Measurements from ENCODE around the gene KIF1B.

Gene KIF1B

GRCh38 chr1:10429868-10430215 is 219.5 kb downstream of the KIF1B start:
- H3F3A ChIP-seq (ENCODE audit: insufficient read depth, low read length), result no peaks in the 10 kb centered on the region
- H3K79me2 ChIP-seq (ENCODE audit: insufficient read depth, low read length), result no peaks in the 10 kb centered on the region
- no peak overlapping the region for H2AFZ ChIP-seq (ENCODE audit: low read length)
- H3K4me2 ChIP-seq (ENCODE audit: low read length), result peak overlapping the region; percentile 100
- TF ChIP-seq CTCF (IDR thresholded peaks at IDR 0.05; ENCODE audit: low read length), result no peak
- TF ChIP-seq EZH2 (IDR thresholded peaks at IDR 0.05; ENCODE audit: borderline replicate concordance, low read length), result no peak
- H3K27me3 ChIP-seq (ENCODE audit: insufficient read depth, low read length), result no peaks in the 10 kb centered on the region
- H3K36me3 ChIP-seq (ENCODE audit: insufficient read depth, low read length), result no peaks in the 10 kb centered on the region
- no peaks in the 10 kb centered on the region for H3K9me2 ChIP-seq (ENCODE audit: low read depth, low read length)
- H3K9me3 ChIP-seq (ENCODE audit: low read length), result no peaks in the 10 kb centered on the region
- peak overlapping the region; percentile 97 for H3K4me3 ChIP-seq (ENCODE audit: low read depth, low read length, poor library complexity, severe bottlenecking)
- H3K9ac ChIP-seq (ENCODE audit: low read length), result peak overlapping the region; percentile 96
- H3K4me1 ChIP-seq (ENCODE audit: insufficient read depth, low read length, severe bottlenecking), result peaks cover 22% of the 10 kb centered on the region
- H3K27ac ChIP-seq (ENCODE audit: low read depth, low read length, poor library complexity, severe bottlenecking), result no peak overlapping the region
- no peaks in the 10 kb centered on the region for H4K20me1 ChIP-seq (ENCODE audit: insufficient read depth, low read length)

- H3K4me2 ChIP-seq (ENCODE audit: low read length), result peak within 1 kb of the TSS; percentile 100
- peaks cover 22% of the 10 kb centered on the region for H3K4me1 ChIP-seq (ENCODE audit: insufficient read depth, low read length, severe bottlenecking)
- peak within 1 kb of the TSS; percentile 96 for H3K9ac ChIP-seq (ENCODE audit: low read length)
- peak within 1 kb of the TSS; percentile 96 for H2AFZ ChIP-seq (ENCODE audit: low read length)
- no peak for TF ChIP-seq EZH2 (IDR thresholded peaks at IDR 0.05; ENCODE audit: borderline replicate concordance, low read length)
- TF ChIP-seq CTCF (IDR thresholded peaks at IDR 0.05; ENCODE audit: low read length), result peak; percentile 91
- no peaks in the 10 kb centered on the region for H3K9me2 ChIP-seq (ENCODE audit: low read depth, low read length)
- H3K4me3 ChIP-seq (ENCODE audit: low read depth, low read length, poor library complexity, severe bottlenecking), result peak within 1 kb of the TSS; percentile 97
- peak within 1 kb of the TSS; percentile 35 for H3K27ac ChIP-seq (ENCODE audit: low read depth, low read length, poor library complexity, severe bottlenecking)
- no peaks in the 10 kb centered on the region for H4K20me1 ChIP-seq (ENCODE audit: insufficient read depth, low read length)
- no peaks in the 10 kb centered on the region for H3F3A ChIP-seq (ENCODE audit: insufficient read depth, low read length)
- no peaks in the 10 kb centered on the region for H3K9me3 ChIP-seq (ENCODE audit: low read length)
- H3K79me2 ChIP-seq (ENCODE audit: insufficient read depth, low read length), result no peaks in the 10 kb centered on the region
- 0 out of 2 replicates have a peak, but pooled peaks cover 4% of the 10 kb centered on the region for H3K36me3 ChIP-seq (ENCODE audit: insufficient read depth, low read length)
- H3K27me3 ChIP-seq (ENCODE audit: insufficient read depth, low read length), result no peaks in the 10 kb centered on the region
These were observed 220.1 kb downstream of the KIF1B start, which contains the start of gene CENPS for GRCh38 chr1:10430216-10431069. Gene CENPS (plus strand): TSS chr1:10430433. CDS start chr1:10430518, 85 bp downstream.

Measured in OCI-LY1 (cell line).